Natural killer cell treated with Interleukin-12 subunit alpha and Interleukin-12 subunit beta and Interleukin-15 and Interleukin-18, amount 100 ng/mL, for 72 hours (primary cell): ENCODE data around the gene CDC26. TPM values are rescaled to one million over a fixed set of nuclear protein-coding genes. Genes with fewer than 3 reads are reported as not detected.
A peak's percentile ranks its signal among the peaks of the same experiment; 100 is the strongest.
"Not testable (repeated sequence)": the region's sequence is repeated elsewhere in the genome, so short reads cannot be mapped to it uniquely, and the experiment has no call there.

Experiments
- ATAC-seq, 2 donors: fragments of 150-1000 bp; cut with Tn5 transposase in 1 of 2; sonication (Bioruptor Pico), chemical (Tn5 transposase) in 1 of 2; 2 replicates each; pipeline ENCODE4 v1.10.0; 2021
- DNase-seq: peaks from one replicate; pipeline ENCODE4 v3.0.0; 2022; ENCODE audit warnings: low spot score
- H3K27ac Mint-ChIP-seq, 2 donors: 1 replicate in 1 of 2; 2 replicates in 1 of 2; pipeline ENCODE4 v1.8.0; 2022; ENCODE audit warnings: mixed read lengths in 2 of 2, mild to moderate bottlenecking in 1 of 2, moderate library complexity in 1 of 2
- H3K27me3 Mint-ChIP-seq, 2 donors: 1 replicate in 1 of 2; 2 replicates in 1 of 2; pipeline ENCODE4 v1.8.0; 2022; ENCODE audit warnings: mixed read lengths in 2 of 2
- H3K36me3 Mint-ChIP-seq: one replicate; pipeline ENCODE4 v1.8.0; 2022; ENCODE audit warnings: mixed read lengths
- H3K4me1 Mint-ChIP-seq, 2 donors: 1 replicate in 1 of 2; 2 replicates in 1 of 2; pipeline ENCODE4 v1.8.0; 2022; ENCODE audit warnings: low read depth in 2 of 2, mixed read lengths in 2 of 2, mild to moderate bottlenecking in 1 of 2
- H3K4me3 Mint-ChIP-seq: one replicate; pipeline ENCODE4 v1.8.0; 2022; ENCODE audit warnings: mixed read lengths
- H3K9me3 Mint-ChIP-seq: 2 replicates; pipeline ENCODE4 v1.8.0; 2022; ENCODE audit warnings: mixed read lengths
- total RNA-seq, 2 donors: library from RNA; stranded (reverse); gene quantifications; one replicate each; pipeline ENCODE4 v1.2.3, GENCODE V29; 2022

Gene CDC26
- total RNA-seq, 2 donors from 2014 or later = 16.5 to 39.1 TPM

DNA sequence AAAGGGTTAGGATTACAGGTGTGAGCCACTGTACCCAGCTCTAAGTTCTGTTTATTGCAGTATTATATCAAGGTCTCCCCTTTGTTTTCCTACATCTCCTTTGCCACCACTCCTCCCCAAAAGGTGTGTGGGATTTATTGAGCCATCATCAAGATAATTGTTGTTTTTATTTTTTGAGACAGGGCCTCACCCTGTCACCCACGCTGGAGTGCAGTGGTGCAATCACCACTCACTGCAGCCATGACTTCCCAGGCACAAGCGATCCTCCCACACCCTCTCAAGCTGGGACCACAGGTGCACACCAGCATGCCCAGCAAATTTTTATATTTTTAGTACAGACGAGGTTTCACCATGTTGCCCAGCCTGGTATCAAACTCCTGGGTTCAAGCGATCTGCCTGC is 29.5 kb downstream of the CDC26 start:
- ATAC-seq (no peak), DNase-seq (no peak)
- Mint-ChIP-seq H3K9me3 (no peaks in the 10 kb centered on the region), H3K36me3 (no peaks in the 10 kb centered on the region), H3K4me3 (no peak overlapping the region), H3K4me1 (peaks cover 0 to 3% of the 10 kb centered on the region in 2 donors), H3K27ac (no peak overlapping the region), H3K27me3 (no peaks in the 10 kb centered on the region)

DNA sequence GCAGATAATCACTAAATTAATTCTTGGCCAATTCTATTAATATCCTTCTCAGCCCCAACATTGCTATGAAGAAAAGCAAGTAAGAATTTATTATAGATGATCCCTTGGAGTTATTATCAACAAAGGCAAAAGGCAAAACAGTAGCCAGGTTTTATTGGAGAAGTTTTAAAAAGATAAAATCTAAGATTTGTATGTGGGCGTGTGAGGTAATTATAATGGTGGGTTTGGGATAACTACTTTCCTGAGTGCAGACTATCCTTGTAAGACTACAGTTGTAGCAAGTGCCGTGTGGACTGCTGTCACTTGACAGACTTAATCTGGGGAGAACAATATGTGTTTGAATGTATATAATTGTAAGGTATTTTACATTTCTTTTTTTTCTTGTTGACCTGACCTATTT is 30.8 kb downstream of the CDC26 start:
- Mint-ChIP-seq H3K4me3 (no peak overlapping the region), H3K27me3 (no peaks in the 10 kb centered on the region), H3K36me3 (no peaks in the 10 kb centered on the region), H3K27ac (no peak overlapping the region), H3K4me1 (peaks cover 0 to 5% of the 10 kb centered on the region in 2 donors), H3K9me3 (no peaks in the 10 kb centered on the region)
- DNase-seq (no peak), ATAC-seq (no peak)

DNA sequence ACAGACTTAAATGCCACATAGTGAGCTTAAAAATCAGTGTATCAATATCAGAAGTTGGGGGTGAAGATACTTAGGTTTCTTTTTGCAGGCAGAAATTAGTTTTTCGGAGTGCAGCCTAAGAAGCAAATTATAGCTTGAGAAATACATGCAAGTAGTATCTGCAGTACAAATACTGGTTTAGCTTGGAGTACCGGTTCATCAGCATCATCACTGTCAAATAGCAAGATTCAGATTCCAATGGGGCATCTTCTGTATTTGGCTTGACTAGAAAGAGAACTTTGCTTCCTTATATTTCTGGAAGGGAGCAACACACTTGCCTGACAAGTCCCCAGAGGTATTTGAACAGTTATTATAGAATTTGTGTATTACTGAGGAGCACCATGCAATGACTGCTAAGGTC is 34.2 kb downstream of the CDC26 start:
- peaks cover 0 to 8% of the 10 kb centered on the region in 2 donors for H3K4me1 Mint-ChIP-seq
- no peak for ATAC-seq
- H3K27ac Mint-ChIP-seq = no peak overlapping the region
- no peaks in the 10 kb centered on the region for H3K36me3 Mint-ChIP-seq
- no peaks in the 10 kb centered on the region for H3K27me3 Mint-ChIP-seq
- DNase-seq = no peak
- H3K4me3 Mint-ChIP-seq = no peak overlapping the region
- no peaks in the 10 kb centered on the region for H3K9me3 Mint-ChIP-seq

DNA sequence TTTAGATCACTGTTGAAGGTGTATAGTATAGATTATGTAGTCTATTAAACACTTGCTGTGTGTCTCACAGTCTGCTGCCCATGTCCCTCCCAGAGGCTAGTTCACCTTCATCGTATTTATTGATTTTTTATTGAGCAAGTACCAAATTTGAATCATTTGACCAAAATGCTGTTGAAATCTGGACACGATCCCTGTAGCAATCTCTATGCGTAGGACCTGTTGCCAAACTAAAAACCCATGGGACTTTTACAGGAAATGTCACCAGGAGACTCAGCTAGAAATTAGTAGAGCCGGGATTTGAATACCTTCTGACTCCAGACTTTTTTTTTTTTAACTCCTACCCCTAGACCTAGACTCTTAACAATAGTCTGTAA is 36.5 kb downstream of the CDC26 start:
- no peak for ATAC-seq
- H3K36me3 Mint-ChIP-seq = no peaks in the 10 kb centered on the region
- no peaks in the 10 kb centered on the region for H3K27me3 Mint-ChIP-seq
- no peak overlapping the region for H3K27ac Mint-ChIP-seq
- no peaks in the 10 kb centered on the region for H3K9me3 Mint-ChIP-seq
- peaks cover 0 to 8% of the 10 kb centered on the region in 2 donors for H3K4me1 Mint-ChIP-seq
- DNase-seq = no peak
- no peak overlapping the region for H3K4me3 Mint-ChIP-seq

DNA sequence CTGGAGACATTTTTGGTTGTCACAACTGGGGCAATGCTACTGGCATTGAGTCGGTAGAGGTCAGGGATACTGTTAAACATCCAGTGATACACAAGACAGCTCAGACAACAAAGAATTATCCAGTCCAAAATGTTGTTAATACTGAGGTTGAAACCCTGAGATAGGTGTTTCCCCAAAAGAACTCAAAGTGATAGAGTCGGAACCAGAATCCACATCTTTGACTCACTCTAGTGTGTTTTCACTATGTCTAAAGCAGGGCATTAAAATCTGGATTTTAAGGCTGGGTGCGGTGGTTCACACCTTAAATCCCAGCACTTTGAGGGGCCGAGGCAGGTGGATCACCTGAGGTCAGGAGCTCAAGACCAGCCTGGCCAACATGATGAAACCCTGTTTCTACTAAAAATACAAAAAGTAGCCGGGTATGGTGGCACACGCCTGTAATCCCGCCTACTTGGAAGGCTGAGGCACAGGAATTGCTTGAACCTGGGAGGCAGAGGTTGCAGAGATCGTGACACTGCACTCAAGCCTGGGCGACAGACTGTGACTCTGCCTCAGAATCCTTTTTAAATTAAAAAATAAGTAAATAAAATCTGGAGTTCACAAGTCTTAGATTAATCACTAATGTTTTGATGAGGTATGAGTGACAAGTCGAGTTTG is 37.0 kb downstream of the CDC26 start:
- Mint-ChIP-seq H3K9me3 (no peaks in the 10 kb centered on the region), H3K36me3 (no peaks in the 10 kb centered on the region), H3K4me3 (no peak overlapping the region), H3K4me1 (peaks cover 1 to 8% of the 10 kb centered on the region in 2 donors), H3K27ac (no peak overlapping the region), H3K27me3 (no peaks in the 10 kb centered on the region)
- ATAC-seq (no peak), DNase-seq (no peak)

DNA sequence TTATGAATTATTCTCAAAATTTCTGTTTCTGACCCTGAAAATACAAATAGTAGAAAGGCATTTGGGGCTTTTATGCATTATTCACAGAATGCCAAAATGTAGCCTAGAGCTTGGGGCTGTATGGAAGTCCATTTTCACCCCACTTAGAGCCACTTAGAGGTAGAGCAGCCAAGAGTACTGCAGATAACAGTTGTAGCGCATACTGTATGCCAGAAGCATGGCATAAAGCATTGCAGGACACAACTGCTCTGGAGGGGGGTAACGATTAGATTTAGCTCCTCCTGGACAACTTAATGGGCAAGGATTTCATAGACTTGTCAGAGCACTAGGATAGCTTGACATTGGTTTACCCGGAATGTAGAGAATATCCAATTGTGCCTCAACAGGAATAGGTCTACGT is 38.3 kb downstream of the CDC26 start:
- no peaks in the 10 kb centered on the region for H3K27me3 Mint-ChIP-seq
- H3K4me3 Mint-ChIP-seq = no peak overlapping the region
- no peak overlapping the region for H3K27ac Mint-ChIP-seq
- H3K9me3 Mint-ChIP-seq = no peaks in the 10 kb centered on the region
- DNase-seq = no peak
- no peak for ATAC-seq
- H3K4me1 Mint-ChIP-seq = peaks cover 14 to 18% of the 10 kb centered on the region in 2 donors
- no peaks in the 10 kb centered on the region for H3K36me3 Mint-ChIP-seq

DNA sequence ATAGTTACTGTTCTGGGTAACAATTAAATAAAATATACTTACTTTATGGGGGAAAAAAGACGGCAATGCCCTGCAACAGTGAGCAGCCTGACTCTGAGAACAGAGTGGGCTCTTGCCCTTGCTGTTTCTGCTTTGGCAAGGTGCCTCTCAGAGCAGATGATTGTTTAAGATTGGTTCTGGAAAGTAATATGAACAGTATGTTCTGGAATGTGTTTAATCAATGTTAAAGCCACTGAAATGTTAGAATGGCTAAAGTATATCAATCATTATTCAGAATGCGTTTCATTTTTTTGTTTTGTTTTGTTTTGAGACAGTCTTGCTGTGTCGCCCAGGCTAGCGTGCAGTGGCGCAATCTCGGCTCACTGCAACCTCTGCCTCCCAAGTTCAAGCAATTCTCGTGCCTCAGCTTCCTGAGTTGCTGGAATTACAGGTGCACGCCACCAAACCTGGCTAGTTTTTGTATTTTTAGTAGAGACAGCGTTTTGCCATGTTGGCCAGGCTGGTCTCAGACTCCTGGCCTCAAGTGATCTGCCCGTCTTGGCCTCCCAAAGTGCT is 39.6 kb downstream of the CDC26 start:
- Mint-ChIP-seq H3K27ac (peak overlapping the region in 1 of 2 donors; percentile 96), H3K4me1 (peaks cover 16 to 23% of the 10 kb centered on the region in 2 donors)
- not testable (repeated sequence) for ATAC-seq, H3K36me3 Mint-ChIP-seq, H3K4me3 Mint-ChIP-seq, H3K9me3 Mint-ChIP-seq, DNase-seq, H3K27me3 Mint-ChIP-seq

DNA sequence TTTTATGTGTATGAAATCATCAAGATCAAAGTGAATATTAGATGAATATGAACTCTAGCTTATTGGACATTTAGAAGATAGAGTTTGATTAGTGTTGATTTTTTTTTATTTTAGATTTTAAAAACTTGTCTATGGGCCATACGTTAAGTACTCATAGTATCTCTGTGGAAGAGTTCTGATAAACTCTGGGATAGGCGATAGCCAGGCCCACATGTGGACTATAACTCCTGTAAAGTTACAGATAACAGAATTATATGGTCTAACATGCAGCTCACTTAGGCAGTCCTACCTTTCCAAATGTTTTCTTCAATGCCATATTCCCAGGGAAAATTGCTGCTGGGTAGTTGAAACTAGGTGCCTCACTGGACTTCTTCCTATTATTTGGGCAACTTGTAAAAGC is 43.7 kb downstream of the CDC26 start:
- Mint-ChIP-seq H3K36me3 (no peaks in the 10 kb centered on the region), H3K9me3 (no peaks in the 10 kb centered on the region), H3K27ac (peak overlapping the region; percentile 87 to 96), H3K27me3 (no peaks in the 10 kb centered on the region), H3K4me3 (no peak overlapping the region), H3K4me1 (peaks cover 23% of the 10 kb centered on the region in 2 donors)
- ATAC-seq (no peak), DNase-seq (no peak)

DNA sequence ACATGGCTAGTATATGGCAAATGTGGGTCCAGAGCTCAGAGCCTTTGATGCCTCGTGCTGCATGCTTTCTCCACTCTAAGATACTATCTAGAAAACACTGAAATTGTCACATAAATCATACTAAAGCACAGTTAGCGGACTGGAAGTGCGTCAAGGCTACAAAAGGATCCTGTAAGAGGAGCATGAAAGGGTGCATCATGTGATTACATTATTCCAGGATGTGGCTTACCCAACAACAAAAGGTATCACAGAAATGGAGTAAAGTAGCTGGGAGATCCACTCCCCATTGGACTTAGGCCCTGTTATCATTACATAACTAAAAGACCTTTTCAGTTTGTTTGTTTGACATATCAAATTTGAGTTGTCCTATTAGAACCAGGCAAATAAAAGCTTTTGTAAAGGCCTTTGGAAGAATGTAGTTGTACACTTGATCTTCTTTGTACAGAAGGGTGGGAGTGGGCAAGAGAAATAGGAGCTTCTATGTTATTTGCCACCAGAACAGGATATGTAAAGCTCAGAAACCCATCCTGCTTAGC is 47.2 kb downstream of the CDC26 start:
- no peak overlapping the region for H3K27ac Mint-ChIP-seq
- no peak for DNase-seq
- no peak for ATAC-seq
- H3K4me3 Mint-ChIP-seq = no peak overlapping the region
- no peaks in the 10 kb centered on the region for H3K36me3 Mint-ChIP-seq
- H3K27me3 Mint-ChIP-seq = no peaks in the 10 kb centered on the region
- H3K9me3 Mint-ChIP-seq = no peaks in the 10 kb centered on the region
- H3K4me1 Mint-ChIP-seq = peaks cover 19 to 26% of the 10 kb centered on the region in 2 donors

DNA sequence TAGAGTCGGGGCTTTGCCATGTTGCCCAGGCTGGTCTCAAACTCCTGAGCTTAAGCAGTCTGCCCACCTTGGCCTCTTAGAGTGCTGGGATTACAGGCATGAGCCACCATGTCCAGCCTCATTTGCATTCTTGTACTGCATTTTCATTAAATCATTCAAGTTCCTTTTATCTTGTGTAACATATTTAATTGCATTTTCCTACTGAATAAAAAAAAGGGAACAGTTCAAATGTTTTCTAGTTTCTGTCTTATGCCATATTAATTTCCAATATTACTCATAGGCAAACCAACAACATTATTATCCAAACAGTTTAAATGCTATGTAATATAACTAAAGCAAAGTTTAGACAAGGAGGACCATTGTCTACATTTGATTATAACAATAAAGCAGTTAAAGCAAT is 47.9 kb downstream of the CDC26 start:
- H3K9me3 Mint-ChIP-seq = no peaks in the 10 kb centered on the region

DNA sequence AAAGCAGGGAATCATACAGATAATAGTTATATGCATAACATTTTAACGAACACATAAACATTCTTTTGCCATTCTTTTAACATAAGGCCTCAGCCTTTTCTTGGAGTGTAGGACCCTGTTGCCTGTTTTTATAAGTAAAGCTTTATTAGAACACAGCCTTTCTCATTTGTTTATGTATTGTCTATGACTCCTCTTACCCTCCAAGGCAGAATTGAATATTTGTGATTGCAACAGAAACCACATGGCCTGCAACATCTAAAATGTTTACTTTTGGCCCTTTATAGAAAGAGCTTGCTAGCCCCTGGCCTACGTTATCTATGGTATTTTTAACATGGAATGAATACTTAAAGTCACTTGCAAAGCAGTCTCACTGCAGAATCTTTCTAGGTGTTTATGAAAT is 51.4 kb downstream of the CDC26 start:
- peaks cover 31 to 45% of the 10 kb centered on the region in 2 donors for H3K4me1 Mint-ChIP-seq
- no peak for DNase-seq
- H3K9me3 Mint-ChIP-seq = no peaks in the 10 kb centered on the region
- H3K27me3 Mint-ChIP-seq = no peaks in the 10 kb centered on the region
- H3K4me3 Mint-ChIP-seq = no peak overlapping the region
- H3K27ac Mint-ChIP-seq = no peak overlapping the region
- no peak for ATAC-seq
- no peaks in the 10 kb centered on the region for H3K36me3 Mint-ChIP-seq

More for the DNA sequence above, 47.9 kb downstream of the CDC26 start:
- no peak for ATAC-seq
- no peak overlapping the region for H3K27ac Mint-ChIP-seq
- peaks cover 19 to 26% of the 10 kb centered on the region in 2 donors for H3K4me1 Mint-ChIP-seq
- DNase-seq = no peak
- H3K4me3 Mint-ChIP-seq = no peak overlapping the region
- H3K36me3 Mint-ChIP-seq = no peaks in the 10 kb centered on the region
- no peaks in the 10 kb centered on the region for H3K27me3 Mint-ChIP-seq

DNA sequence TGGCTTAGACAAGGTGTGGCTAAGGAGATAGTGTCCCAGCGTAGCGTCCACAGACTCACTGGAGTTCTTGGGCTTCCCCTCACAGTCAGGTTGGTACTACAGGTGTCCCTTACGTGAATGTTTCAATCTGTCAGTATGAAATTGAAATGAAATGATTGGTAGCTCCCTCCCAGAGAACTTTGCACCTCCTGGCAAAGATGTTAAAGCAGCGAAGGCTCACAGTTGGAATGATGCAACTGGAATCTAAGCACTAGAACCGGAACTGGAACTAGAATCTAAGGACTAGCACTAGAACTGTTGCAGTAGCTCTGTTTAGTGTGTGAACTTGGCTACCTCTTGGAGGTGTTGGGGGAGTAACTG is 52.9 kb downstream of the CDC26 start:
- no peak for ATAC-seq
- Mint-ChIP-seq H3K27ac (peak overlapping the region; percentile 81 to 91), H3K4me1 (peaks cover 34 to 51% of the 10 kb centered on the region in 2 donors), H3K9me3 (no peaks in the 10 kb centered on the region), H3K36me3 (no peaks in the 10 kb centered on the region), H3K27me3 (no peaks in the 10 kb centered on the region), H3K4me3 (peak overlapping the region; percentile 90)
- DNase-seq = no peak

DNA sequence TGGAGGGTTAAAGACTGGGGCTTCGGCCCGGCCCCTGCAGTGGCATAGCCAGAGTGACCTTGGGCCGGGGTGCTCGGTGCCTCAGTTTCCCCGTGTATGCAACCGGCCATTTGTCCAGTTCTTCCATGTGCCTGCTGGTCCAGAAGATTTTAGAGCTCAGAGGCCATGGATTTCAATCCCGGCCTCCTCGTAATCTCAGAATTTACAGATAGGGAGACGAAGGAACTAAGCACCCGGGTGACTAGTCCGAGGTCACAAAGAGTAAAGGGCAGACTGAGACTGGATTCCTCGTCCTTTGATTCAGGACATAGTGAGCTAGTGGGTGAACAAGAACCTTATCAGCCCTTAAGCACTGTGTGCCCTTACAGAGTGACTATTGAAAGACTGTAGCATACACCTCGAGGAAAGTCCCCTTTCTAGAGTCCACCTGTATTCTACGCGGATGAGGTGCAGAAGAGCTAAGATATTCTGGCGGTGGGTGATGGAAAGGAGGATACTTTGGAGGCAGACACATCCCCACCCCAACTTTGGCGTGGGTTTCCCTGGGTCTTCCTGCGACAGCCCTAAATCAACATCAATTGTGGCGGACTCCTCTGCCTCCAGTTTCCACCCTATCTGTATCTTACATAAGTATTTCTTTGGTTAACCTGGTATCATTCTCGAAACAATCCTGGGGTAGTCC is 53.4 kb downstream of the CDC26 start:
- H3K27me3 Mint-ChIP-seq = no peaks in the 10 kb centered on the region
- H3K4me3 Mint-ChIP-seq = peak overlapping the region; percentile 90
- no peaks in the 10 kb centered on the region for H3K36me3 Mint-ChIP-seq
- DNase-seq (no peak), ATAC-seq (no peak)
- H3K27ac Mint-ChIP-seq = peak overlapping the region; percentile 81 to 91
- no peaks in the 10 kb centered on the region for H3K9me3 Mint-ChIP-seq
- peaks cover 34 to 51% of the 10 kb centered on the region in 2 donors for H3K4me1 Mint-ChIP-seq
